HepG2 (cell line): ENCODE data around the gene GUCY1A2. TPM values are rescaled to one million over a fixed set of nuclear protein-coding genes. Genes with fewer than 3 reads are reported as not detected.

ENCODE experiments used
- ATAC-seq: fragments of 200-7000 bp; cut with Tn5 transposase; 3 replicates; pipeline ENCODE4 v1.9.1; 2020; ENCODE audit warnings: mild to moderate bottlenecking, moderate library complexity
- BruUV-seq: library from RNA; stranded (reverse); fragments of 400-500 nt; replicated peaks from 2 replicates; lab custom pipeline; 2021; lab: Mats Ljungman, UMichigan
- CTCF ChIA-PET: fragments of 300-600 bp; formaldehyde crosslinking; extraction: SDS; loops from one replicate; lab custom pipeline; 2021; ENCODE audit warnings: low total read pairs, inconsistent platforms, low intra/inter-chr PET ratio; lab: Yijun Ruan, JAX
- POLR2A ChIA-PET: fragments of 350-600 bp; sonication (Branson Sonifier 250); formaldehyde crosslinking; loops from one replicate; lab custom pipeline; 2020; ENCODE audit warnings: antibody characterized with exemption, inconsistent platforms; lab: Yijun Ruan, JAX
- DNase-seq: peaks from one replicate; pipeline ENCODE4 v3.0.0-alpha.2; 2015; ENCODE audit warnings: low spot score
- FAIRE-seq: peaks from 3 replicates; lab custom pipeline; 2011; peaks lifted over from hg19 to GRCh38; lab: Jason Lieb, UNC
- H2AFZ ChIP-seq: one replicate; pipeline ENCODE4 v1.6.1; 2011; ENCODE audit warnings: low read length, inconsistent platforms
- H3K27ac ChIP-seq: fragments of 300-600 bp; 3 replicates; pipeline ENCODE4 v1.8.0; 2011; ENCODE audit warnings: mixed run types, mild to moderate bottlenecking, mixed read lengths, low read length, inconsistent platforms; ENCODE audit not compliant: insufficient read depth; ENCODE audit errors: extremely low read length
- H3K27me3 ChIP-seq, 2 experiments: fragments of 200-600 bp in 1 of 2; 2 replicates in 1 of 2; 3 replicates in 1 of 2; pipeline versions ENCODE4 v1.6.0 to v1.8.0; 2011; ENCODE audit warnings: low read length in 2 of 2, mild to moderate bottlenecking in 2 of 2, moderate library complexity in 2 of 2, inconsistent platforms in 1 of 2; ENCODE audit not compliant: insufficient read depth in 2 of 2, control insufficient read depth in 1 of 2
- H3K36me3 ChIP-seq, 2 experiments: fragments of 200-600 bp in 1 of 2; replicated peaks in 1 of 2; 2 replicates in 1 of 2; 3 replicates in 1 of 2; pipeline versions ENCODE4 v1.5.1 to v1.8.0; 2011; ENCODE audit warnings: low read length in 2 of 2, inconsistent platforms in 1 of 2; ENCODE audit not compliant: insufficient read depth in 2 of 2, control insufficient read depth in 1 of 2
- H3K4me1 ChIP-seq: 2 replicates; pipeline ENCODE4 v1.5.1; 2012; ENCODE audit warnings: low read length, inconsistent platforms; ENCODE audit not compliant: insufficient read depth
- H3K4me2 ChIP-seq: 2 replicates; pipeline ENCODE4 v1.6.0; 2011; ENCODE audit warnings: low read depth, low read length, inconsistent platforms
- H3K4me3 ChIP-seq, 3 experiments: fragments of 200-600 bp in 1 of 3; sonication (generic), shearing (Covaris generic) in 1 of 3; replicated peaks in 1 of 3; 2 replicates each; pipeline ENCODE4 v1.5.1; 2011 to 2016; ENCODE audit warnings: low read length in 3 of 3, inconsistent platforms in 2 of 3, low read depth in 2 of 3, mild to moderate bottlenecking in 2 of 3, control low read depth in 1 of 3, mixed read lengths in 1 of 3; ENCODE audit not compliant: insufficient read depth in 1 of 3
- H3K79me2 ChIP-seq: one replicate; pipeline ENCODE4 v1.6.1; 2011; ENCODE audit warnings: low read length, inconsistent platforms; ENCODE audit not compliant: insufficient read depth
- H3K9ac ChIP-seq: 2 replicates; pipeline ENCODE4 v1.6.0; 2011; ENCODE audit warnings: mild to moderate bottlenecking, low read depth, low read length, inconsistent platforms; ENCODE audit not compliant: insufficient read depth
- H3K9me3 ChIP-seq: 2 replicates; pipeline ENCODE4 v1.5.1; 2012; ENCODE audit warnings: mild to moderate bottlenecking, low read length
- H4K20me1 ChIP-seq: 2 replicates; pipeline ENCODE4 v1.6.0; 2011; ENCODE audit warnings: inconsistent platforms, mild to moderate bottlenecking, low read length, moderate library complexity; ENCODE audit not compliant: insufficient read depth
- AKAP8 ChIP-seq: sonication (generic); formaldehyde crosslinking; IDR thresholded peaks from 2 replicates; pipeline ENCODE4 v1.5.1; 2020; ENCODE audit warnings: mild to moderate bottlenecking, missing genetic modification reagents
- ATF1 ChIP-seq: IDR thresholded peaks from 2 replicates; pipeline ENCODE4 v1.6.1; 2016; ENCODE audit warnings: mild to moderate bottlenecking, control low read depth
- ISL2 ChIP-seq: sonication (generic); formaldehyde crosslinking; IDR thresholded peaks from 2 replicates; pipeline ENCODE4 v1.5.0; 2020; ENCODE audit warnings: missing genetic modification reagents
- MED1 ChIP-seq: sonication (generic); formaldehyde crosslinking; IDR thresholded peaks from 2 replicates; pipeline ENCODE4 v1.4.0; 2020; ENCODE audit warnings: missing genetic modification reagents
- MIER2 ChIP-seq: IDR thresholded peaks from 2 replicates; pipeline ENCODE4 v1.6.1; 2016; ENCODE audit warnings: missing biosample characterization, missing genetic modification reagents
- MXD3 ChIP-seq: IDR thresholded peaks from 2 replicates; pipeline ENCODE4 v1.6.1; 2016; ENCODE audit warnings: mild to moderate bottlenecking, missing biosample characterization, missing genetic modification reagents
- MXD4 ChIP-seq: IDR thresholded peaks from 2 replicates; pipeline ENCODE4 v1.6.1; 2016; ENCODE audit warnings: mild to moderate bottlenecking, missing biosample characterization, missing genetic modification reagents
- RARG ChIP-seq: sonication (generic); formaldehyde crosslinking; IDR thresholded peaks from 2 replicates; pipeline ENCODE4 v1.4.0; 2020; ENCODE audit warnings: low read depth, mild to moderate bottlenecking, missing genetic modification reagents
- STAG1 ChIP-seq: sonication (generic); formaldehyde crosslinking; IDR thresholded peaks from 2 replicates; pipeline ENCODE4 v1.4.0; 2020; ENCODE audit warnings: missing genetic modification reagents
- ZNF263 ChIP-seq: sonication (generic); formaldehyde crosslinking; IDR thresholded peaks from 2 replicates; pipeline ENCODE4 v1.4.0; 2020; ENCODE audit warnings: missing genetic modification reagents
- ZNF644 ChIP-seq: IDR thresholded peaks from 2 replicates; pipeline ENCODE4 v1.6.1; 2016; ENCODE audit warnings: low read depth
- ZNF674 ChIP-seq: sonication (generic); formaldehyde crosslinking; IDR thresholded peaks from 2 replicates; pipeline ENCODE4 v1.5.0; 2020; ENCODE audit warnings: low read depth, mild to moderate bottlenecking, missing genetic modification reagents
- ZNF678 ChIP-seq: sonication (generic); formaldehyde crosslinking; IDR thresholded peaks from 2 replicates; pipeline ENCODE4 v1.4.0; 2020; ENCODE audit warnings: mild to moderate bottlenecking, missing genetic modification reagents
- ZNF761 ChIP-seq: sonication (generic); formaldehyde crosslinking; conservative IDR thresholded peaks from 2 replicates; pipeline ENCODE4 v1.4.0; 2020; ENCODE audit warnings: mild to moderate bottlenecking, missing genetic modification reagents
- ZNF773 ChIP-seq: sonication (generic); formaldehyde crosslinking; IDR thresholded peaks from 2 replicates; pipeline ENCODE4 v1.4.0; 2020; ENCODE audit warnings: missing genetic modification reagents, borderline replicate concordance
- WGBS: methylation state at CpG from one replicate; pipeline ENCODE4 v1.1.6; 2017; ENCODE audit warnings: low lambda C conversion rate; 5-methylcytosine and 5-hydroxymethylcytosine counted together
- in situ Hi-C: cut with HindIII; loops from 2 replicates; pipeline ENCODE4 v1.10.0; 2017; ENCODE audit warnings: low pct_unique_long_range_greater_than_20kb; ENCODE audit not compliant: extremely low pct_ligation_motif_present
- intact Hi-C: fragments of 100-400 bp; cut with micrococcal nuclease; formaldehyde crosslinking; loops from one replicate; pipeline ENCODE4 v1.10.0; 2022; ENCODE audit not compliant: unreplicated experiment
- polyA plus RNA-seq, 8 experiments: library from polyadenylated mRNA; depleted of rRNA in 3 of 8; stranded (reverse) in 7 of 8; unstranded in 1 of 8; fragments of >200 nt; fragmentation: Illumina TruSeq in 4 of 8; extraction: Trizol in 4 of 8; gene quantifications; 2 replicates each; pipeline versions ENCODE4 v1.2.1 to v1.2.3, GENCODE V29; 2011 to 2016; ENCODE audit warnings: low read depth in 4 of 8, missing spikeins in 1 of 8, mixed read lengths in 1 of 8; ENCODE audit not compliant: insufficient read depth in 1 of 8
- total RNA-seq, 5 experiments: library from RNA; depleted of rRNA; stranded (reverse); fragments of >200 nt; fragmentation: Illumina TruSeq; extraction: Trizol; gene quantifications; 2 replicates each; pipeline ENCODE4 v1.2.3, GENCODE V29; 2016; ENCODE audit warnings: low read depth in 1 of 5

GUCY1A2 gene
- total and polyA plus RNA-seq, 2 of the 13 experiments (the other 11 are each of a cell fraction or from before 2014, with no cell fraction given): 0.01 to 0.07 TPM

DNA sequence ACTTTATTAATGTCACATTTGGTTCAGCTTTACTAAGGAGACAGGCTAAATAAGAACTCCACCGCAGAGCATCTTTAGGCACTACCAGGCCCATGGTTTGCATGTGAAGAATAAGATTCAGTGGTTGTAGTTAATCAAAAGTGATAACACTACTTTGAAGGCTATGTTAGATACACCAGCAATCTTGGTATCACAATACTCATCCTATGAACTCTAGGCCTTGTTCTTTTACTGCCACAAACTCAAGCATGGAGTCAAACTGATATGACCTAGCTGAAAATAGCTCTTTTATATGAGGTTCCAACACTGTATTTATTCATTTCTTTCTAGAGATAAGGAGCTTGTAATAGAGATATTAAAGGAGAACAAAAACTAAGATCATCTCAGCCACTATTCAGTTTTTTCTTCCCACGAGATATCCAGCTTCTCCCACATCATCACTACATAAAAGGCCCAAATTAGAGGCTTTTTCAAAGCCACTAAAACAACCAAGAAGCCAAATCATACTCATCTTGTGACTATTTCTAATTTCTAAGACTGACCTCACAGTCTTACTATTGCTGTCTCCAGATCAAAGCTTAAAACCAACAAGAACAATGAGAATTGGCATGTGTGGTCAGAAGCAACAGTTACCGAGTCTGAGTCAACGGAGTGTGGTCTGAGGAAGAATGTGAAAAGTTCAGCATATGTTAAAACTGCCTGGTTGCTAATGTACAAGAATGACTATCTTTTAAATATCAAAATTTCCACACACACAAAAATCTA is 25.1 kb upstream of the GUCY1A2 start:
- Histone ChIP-seq H3K27ac (no peak overlapping the region), H3K9ac (no peak overlapping the region), H3K4me3 (no peak overlapping the region), H3K4me2 (no peak overlapping the region), H3K9me3 (no peaks in the 10 kb centered on the region; the same call in 1 of the 2 replicates), H3K27me3 (no peaks in the 10 kb centered on the region), H2AFZ (no peak overlapping the region), H3K79me2 (no peaks in the 10 kb centered on the region), H3K4me1 (no peaks in the 10 kb centered on the region), H3K36me3 (no peaks in the 10 kb centered on the region), H4K20me1 (no peaks in the 10 kb centered on the region)
- in situ Hi-C loops: no loop called here
- no peak for ATAC-seq
- POLR2A ChIA-PET: no interaction called here
- no peak for FAIRE-seq
- CTCF ChIA-PET: no interaction called here
- no peak for DNase-seq
- intact Hi-C loops: no loop called here
- TF ChIP-seq ZNF674 (CRISPR knock-in tag) (no peak), ZNF773 (no peak), RARG (no peak), ZNF263 (CRISPR knock-in tag) (no peak), MXD3 (no peak), ZNF644 (CRISPR knock-in tag) (no peak)
- no TSS peak for BruUV-seq
- 13% methylated on average over 4 of the region's 4 CpGs for WGBS

- no peaks in the 10 kb centered on the region for H3K9me3 ChIP-seq
- CTCF ChIA-PET: no interaction called here
- H3K27me3 ChIP-seq: no peaks in the 10 kb centered on the region
- no peak overlapping the region for H3K4me3 ChIP-seq
- TF ChIP-seq MIER2 (no peak), ZNF678 (CRISPR knock-in tag) (no peak), ISL2 (CRISPR knock-in tag) (no peak), AKAP8 (CRISPR knock-in tag) (no peak), STAG1 (CRISPR knock-in tag) (no peak), MXD4 (CRISPR knock-in tag) (no peak), ZNF761 (no peak), MED1 (no peak), ATF1 (CRISPR knock-in tag) (no peak)
- ATAC-seq: no peak
- no TSS peak for BruUV-seq
- intact Hi-C loops (no loop called here), in situ Hi-C loops (no loop called here)
- WGBS: 9% methylated on average over 4 of the region's 4 CpGs
- POLR2A ChIA-PET: no interaction called here
- no peak overlapping the region for H3K9ac ChIP-seq
- H3K4me1 ChIP-seq: no peaks in the 10 kb centered on the region
- no peaks in the 10 kb centered on the region for H3K36me3 ChIP-seq
- no peak for FAIRE-seq
- H3K4me2 ChIP-seq: no peak overlapping the region
- no peaks in the 10 kb centered on the region for H4K20me1 ChIP-seq
- H3K27ac ChIP-seq: no peak overlapping the region
- H2AFZ ChIP-seq: no peak overlapping the region
- no peaks in the 10 kb centered on the region for H3K79me2 ChIP-seq
- no peak for DNase-seq
These were observed 24.5 kb upstream of the GUCY1A2 start for GRCh38 chr11:107042748-107043147.
